ENCODE data around the gene EGLN2. TPM values are rescaled to one million over a fixed set of nuclear protein-coding genes. Genes with fewer than 3 reads are reported as not detected.

EGLN2 gene
- total and polyA plus RNA-seq, 10 of the 15 experiments (the other 5 are each of a cell fraction or from before 2014, with no cell fraction given): 8.6 to 93.0 (median 66.8) TPM

DNA sequence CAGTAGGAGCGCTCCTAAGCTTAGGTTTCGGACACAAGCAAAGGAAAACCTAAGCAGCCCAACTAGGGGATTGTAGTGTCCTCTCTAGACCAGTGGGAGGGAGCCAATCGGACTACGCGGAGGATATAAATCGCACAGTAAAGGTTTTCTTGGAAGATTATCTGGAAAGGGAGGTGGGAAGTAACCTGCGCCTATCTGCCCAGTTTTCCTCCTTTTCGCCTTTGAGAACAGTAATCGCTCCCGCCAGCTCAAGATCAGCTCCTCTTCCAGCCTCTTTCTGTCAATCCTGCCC lies 21.4 kb upstream of the EGLN2 start (continued):
- TF ChIP-seq, protein P1, sequence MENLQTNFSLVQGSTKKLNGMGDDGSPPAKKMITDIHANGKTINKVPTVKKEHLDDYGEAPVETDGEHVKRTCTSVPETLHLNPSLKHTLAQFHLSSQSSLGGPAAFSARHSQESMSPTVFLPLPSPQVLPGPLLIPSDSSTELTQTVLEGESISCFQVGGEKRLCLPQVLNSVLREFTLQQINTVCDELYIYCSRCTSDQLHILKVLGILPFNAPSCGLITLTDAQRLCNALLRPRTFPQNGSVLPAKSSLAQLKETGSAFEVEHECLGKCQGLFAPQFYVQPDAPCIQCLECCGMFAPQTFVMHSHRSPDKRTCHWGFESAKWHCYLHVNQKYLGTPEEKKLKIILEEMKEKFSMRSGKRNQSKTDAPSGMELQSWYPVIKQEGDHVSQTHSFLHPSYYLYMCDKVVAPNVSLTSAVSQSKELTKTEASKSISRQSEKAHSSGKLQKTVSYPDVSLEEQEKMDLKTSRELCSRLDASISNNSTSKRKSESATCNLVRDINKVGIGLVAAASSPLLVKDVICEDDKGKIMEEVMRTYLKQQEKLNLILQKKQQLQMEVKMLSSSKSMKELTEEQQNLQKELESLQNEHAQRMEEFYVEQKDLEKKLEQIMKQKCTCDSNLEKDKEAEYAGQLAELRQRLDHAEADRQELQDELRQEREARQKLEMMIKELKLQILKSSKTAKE (IDR thresholded peaks at IDR 0.05; ENCODE audit: low read depth, poor library complexity, severe bottlenecking): no peak
- TF ChIP-seq SREBF2 (IDR thresholded peaks at IDR 0.05; ENCODE audit: low read length) (no peak), BCL11A (IDR thresholded peaks at IDR 0.05; ENCODE audit: low read depth, low read length) (no peak), FOXK2 (IDR thresholded peaks at IDR 0.05) (no peak), CBX5 (IDR thresholded peaks at IDR 0.05; ENCODE audit: low read depth) (no peak), ATF7 (IDR thresholded peaks at IDR 0.05; ENCODE audit: low read depth) (no peak), MYC (IDR thresholded peaks at IDR 0.05; ENCODE audit: insufficient read depth, insufficient read length, insufficient replicate concordance, low read length, severe bottlenecking) (no peak), YBX1 (IDR thresholded peaks at IDR 0.05) (no peak), KLF5 (IDR thresholded peaks at IDR 0.05; ENCODE audit: partially characterized antibody) (no peak), NR2F1 (conservative IDR thresholded peaks at IDR 0.05) (no peak), KAT2A (conservative IDR thresholded peaks at IDR 0.05; ENCODE audit: control insufficient read depth, low read depth, low read length) (no peak), ETV6 (conservative IDR thresholded peaks at IDR 0.05 in 1 of 2, IDR thresholded peaks at IDR 0.05 in 1 of 2; ENCODE audit: borderline replicate concordance in 1 of 2, low read depth in 1 of 2) (no peak)
- TF ChIP-seq, protein P2, sequence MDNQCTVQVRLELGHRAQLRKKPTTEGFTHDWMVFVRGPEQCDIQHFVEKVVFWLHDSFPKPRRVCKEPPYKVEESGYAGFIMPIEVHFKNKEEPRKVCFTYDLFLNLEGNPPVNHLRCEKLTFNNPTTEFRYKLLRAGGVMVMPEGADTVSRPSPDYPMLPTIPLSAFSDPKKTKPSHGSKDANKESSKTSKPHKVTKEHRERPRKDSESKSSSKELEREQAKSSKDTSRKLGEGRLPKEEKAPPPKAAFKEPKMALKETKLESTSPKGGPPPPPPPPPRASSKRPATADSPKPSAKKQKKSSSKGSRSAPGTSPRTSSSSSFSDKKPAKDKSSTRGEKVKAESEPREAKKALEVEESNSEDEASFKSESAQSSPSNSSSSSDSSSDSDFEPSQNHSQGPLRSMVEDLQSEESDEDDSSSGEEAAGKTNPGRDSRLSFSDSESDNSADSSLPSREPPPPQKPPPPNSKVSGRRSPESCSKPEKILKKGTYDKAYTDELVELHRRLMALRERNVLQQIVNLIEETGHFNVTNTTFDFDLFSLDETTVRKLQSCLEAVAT (IDR thresholded peaks at IDR 0.05): no peak
- TF ChIP-seq, protein P3, sequence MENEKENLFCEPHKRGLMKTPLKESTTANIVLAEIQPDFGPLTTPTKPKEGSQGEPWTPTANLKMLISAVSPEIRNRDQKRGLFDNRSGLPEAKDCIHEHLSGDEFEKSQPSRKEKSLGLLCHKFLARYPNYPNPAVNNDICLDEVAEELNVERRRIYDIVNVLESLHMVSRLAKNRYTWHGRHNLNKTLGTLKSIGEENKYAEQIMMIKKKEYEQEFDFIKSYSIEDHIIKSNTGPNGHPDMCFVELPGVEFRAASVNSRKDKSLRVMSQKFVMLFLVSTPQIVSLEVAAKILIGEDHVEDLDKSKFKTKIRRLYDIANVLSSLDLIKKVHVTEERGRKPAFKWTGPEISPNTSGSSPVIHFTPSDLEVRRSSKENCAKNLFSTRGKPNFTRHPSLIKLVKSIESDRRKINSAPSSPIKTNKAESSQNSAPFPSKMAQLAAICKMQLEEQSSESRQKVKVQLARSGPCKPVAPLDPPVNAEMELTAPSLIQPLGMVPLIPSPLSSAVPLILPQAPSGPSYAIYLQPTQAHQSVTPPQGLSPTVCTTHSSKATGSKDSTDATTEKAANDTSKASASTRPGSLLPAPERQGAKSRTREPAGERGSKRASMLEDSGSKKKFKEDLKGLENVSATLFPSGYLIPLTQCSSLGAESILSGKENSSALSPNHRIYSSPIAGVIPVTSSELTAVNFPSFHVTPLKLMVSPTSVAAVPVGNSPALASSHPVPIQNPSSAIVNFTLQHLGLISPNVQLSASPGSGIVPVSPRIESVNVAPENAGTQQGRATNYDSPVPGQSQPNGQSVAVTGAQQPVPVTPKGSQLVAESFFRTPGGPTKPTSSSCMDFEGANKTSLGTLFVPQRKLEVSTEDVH (IDR thresholded peaks at IDR 0.05; ENCODE audit: low read depth, partially characterized antibody): no peak
- TF ChIP-seq, protein P4, sequence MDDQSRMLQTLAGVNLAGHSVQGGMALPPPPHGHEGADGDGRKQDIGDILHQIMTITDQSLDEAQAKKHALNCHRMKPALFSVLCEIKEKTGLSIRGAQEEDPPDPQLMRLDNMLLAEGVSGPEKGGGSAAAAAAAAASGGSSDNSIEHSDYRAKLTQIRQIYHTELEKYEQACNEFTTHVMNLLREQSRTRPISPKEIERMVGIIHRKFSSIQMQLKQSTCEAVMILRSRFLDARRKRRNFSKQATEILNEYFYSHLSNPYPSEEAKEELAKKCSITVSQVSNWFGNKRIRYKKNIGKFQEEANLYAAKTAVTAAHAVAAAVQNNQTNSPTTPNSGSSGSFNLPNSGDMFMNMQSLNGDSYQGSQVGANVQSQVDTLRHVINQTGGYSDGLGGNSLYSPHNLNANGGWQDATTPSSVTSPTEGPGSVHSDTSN (IDR thresholded peaks at IDR 0.05; ENCODE audit: insufficient replicate concordance, low read depth, low read length): peak; percentile 73
- TF ChIP-seq, protein P5, sequence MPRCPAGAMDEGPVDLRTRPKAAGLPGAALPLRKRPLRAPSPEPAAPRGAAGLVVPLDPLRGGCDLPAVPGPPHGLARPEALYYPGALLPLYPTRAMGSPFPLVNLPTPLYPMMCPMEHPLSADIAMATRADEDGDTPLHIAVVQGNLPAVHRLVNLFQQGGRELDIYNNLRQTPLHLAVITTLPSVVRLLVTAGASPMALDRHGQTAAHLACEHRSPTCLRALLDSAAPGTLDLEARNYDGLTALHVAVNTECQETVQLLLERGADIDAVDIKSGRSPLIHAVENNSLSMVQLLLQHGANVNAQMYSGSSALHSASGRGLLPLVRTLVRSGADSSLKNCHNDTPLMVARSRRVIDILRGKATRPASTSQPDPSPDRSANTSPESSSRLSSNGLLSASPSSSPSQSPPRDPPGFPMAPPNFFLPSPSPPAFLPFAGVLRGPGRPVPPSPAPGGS (IDR thresholded peaks at IDR 0.05; ENCODE audit: borderline replicate concordance, insufficient read depth, low read depth, low read length, poor library complexity, severe bottlenecking): no peak
